ENCODE data around the gene KCNQ1OT1. TPM values are rescaled to one million over a fixed set of nuclear protein-coding genes. Genes with fewer than 3 reads are reported as not detected.

Gene KCNQ1OT1
- total RNA-seq, 1 donor from 2014 or later = 2.3 TPM

DNA sequence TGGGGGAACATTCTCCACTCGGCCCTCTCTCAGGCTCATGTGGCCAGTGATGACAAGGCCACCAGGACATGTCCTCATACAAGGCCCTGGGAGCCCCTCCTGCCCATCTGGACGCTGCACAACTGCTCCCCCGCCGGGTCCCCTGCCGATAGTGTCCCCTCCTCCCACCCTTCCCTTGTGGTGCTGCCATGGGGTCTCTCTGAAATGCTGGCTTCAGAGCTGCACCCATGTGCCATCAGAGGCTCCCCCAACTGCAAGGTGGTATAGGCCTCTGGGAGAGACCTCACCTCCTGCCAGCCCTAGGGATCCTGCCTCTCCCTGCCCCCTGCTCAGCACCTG lies 113.0 kb downstream of the KCNQ1OT1 start:
- Histone ChIP-seq H4K20me1 (ENCODE audit: low read depth) (no peaks in the 10 kb centered on the region), H3K4me1 (no peaks in the 10 kb centered on the region), H3F3A (ENCODE audit: low read depth) (no peaks in the 10 kb centered on the region), H3K27me3 (peaks cover 54% of the 10 kb centered on the region), H3K79me2 (ENCODE audit: low read depth) (no peaks in the 10 kb centered on the region), H3K9me3 (ENCODE audit: low read depth) (no peaks in the 10 kb centered on the region), H2AFZ (replicated peaks) (no peak overlapping the region), H3K4me3 (no peak overlapping the region), H3K36me3 (no peaks in the 10 kb centered on the region), H3K9ac (no peak overlapping the region), H3K27ac (no peak overlapping the region), H3K4me2 (no peak overlapping the region)
- H3K4me3 Mint-ChIP-seq = no peak overlapping the region
- peaks cover 3% of the 10 kb centered on the region for H3K4me1 Mint-ChIP-seq
- TF ChIP-seq, protein P1, sequence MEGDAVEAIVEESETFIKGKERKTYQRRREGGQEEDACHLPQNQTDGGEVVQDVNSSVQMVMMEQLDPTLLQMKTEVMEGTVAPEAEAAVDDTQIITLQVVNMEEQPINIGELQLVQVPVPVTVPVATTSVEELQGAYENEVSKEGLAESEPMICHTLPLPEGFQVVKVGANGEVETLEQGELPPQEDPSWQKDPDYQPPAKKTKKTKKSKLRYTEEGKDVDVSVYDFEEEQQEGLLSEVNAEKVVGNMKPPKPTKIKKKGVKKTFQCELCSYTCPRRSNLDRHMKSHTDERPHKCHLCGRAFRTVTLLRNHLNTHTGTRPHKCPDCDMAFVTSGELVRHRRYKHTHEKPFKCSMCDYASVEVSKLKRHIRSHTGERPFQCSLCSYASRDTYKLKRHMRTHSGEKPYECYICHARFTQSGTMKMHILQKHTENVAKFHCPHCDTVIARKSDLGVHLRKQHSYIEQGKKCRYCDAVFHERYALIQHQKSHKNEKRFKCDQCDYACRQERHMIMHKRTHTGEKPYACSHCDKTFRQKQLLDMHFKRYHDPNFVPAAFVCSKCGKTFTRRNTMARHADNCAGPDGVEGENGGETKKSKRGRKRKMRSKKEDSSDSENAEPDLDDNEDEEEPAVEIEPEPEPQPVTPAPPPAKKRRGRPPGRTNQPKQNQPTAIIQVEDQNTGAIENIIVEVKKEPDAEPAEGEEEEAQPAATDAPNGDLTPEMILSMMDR (IDR thresholded peaks at IDR 0.05) = no peak
- TF ChIP-seq EZH2 (IDR thresholded peaks at IDR 0.05) (no peak), EZH2phosphoT487 (IDR thresholded peaks at IDR 0.05) (no peak)
- no peak overlapping the region for H3K27ac Mint-ChIP-seq
- peaks cover 13% of the 10 kb centered on the region for H3K27me3 Mint-ChIP-seq (ENCODE audit: insufficient read depth, low read depth)
- H3K9me3 Mint-ChIP-seq = no peaks in the 10 kb centered on the region
- H3K36me3 Mint-ChIP-seq = no peaks in the 10 kb centered on the region
- no peak for DNase-seq (ENCODE audit: low spot score)

DNA sequence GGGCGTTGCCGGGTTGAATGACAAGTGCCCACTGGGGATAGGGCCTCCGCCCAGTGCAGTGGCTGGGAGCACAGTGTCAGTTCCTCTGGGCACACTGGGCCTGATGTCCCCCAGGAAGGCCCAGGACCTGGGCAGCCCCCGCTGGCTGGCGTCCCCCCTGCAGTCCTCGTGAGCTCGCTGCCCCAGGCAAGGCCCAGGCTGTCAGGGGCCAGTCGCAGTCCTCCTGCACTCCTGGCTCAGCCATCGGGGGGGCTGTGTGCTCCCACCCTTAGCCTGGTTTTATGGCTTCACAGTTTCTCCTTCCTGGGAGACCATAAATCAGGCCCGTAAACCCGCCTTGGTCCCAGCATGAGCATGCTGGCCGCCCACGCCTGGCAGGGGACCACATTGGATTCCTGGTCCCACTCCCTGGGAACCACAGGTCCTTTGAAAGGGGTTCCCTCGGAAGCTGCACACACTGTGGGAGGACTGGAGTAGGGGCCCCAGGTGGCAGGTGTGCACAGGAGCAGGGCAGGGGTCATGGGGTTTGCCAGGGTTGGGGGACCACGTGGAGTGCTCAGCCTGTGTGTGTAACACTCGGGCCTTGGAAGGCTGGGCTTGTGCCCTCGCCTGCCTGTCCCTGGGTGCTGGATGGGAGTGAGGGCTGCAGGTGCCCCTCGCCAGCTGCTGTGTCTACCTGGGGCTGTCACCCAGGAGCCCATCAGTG lies 113.6 kb downstream of the KCNQ1OT1 start:
- H3F3A ChIP-seq (ENCODE audit: low read depth) = no peaks in the 10 kb centered on the region
- H3K9me3 Mint-ChIP-seq = no peaks in the 10 kb centered on the region
- TF ChIP-seq, protein P1 (IDR thresholded peaks at IDR 0.05) = no peak
- TF ChIP-seq EZH2 (IDR thresholded peaks at IDR 0.05) (no peak), EZH2phosphoT487 (IDR thresholded peaks at IDR 0.05) (no peak)
- H3K9me3 ChIP-seq (ENCODE audit: low read depth) = no peaks in the 10 kb centered on the region
- no peak for DNase-seq (ENCODE audit: low spot score)
- H3K36me3 ChIP-seq = no peaks in the 10 kb centered on the region
- no peaks in the 10 kb centered on the region for H4K20me1 ChIP-seq (ENCODE audit: low read depth)
- H3K4me1 Mint-ChIP-seq = peaks cover 3% of the 10 kb centered on the region
- no peak overlapping the region for H3K27ac Mint-ChIP-seq
- H3K27me3 Mint-ChIP-seq (ENCODE audit: insufficient read depth, low read depth) = peaks cover 13% of the 10 kb centered on the region
- no peak overlapping the region for H2AFZ ChIP-seq (replicated peaks)
- H3K4me1 ChIP-seq = no peaks in the 10 kb centered on the region
- H3K4me3 ChIP-seq = no peak overlapping the region
- H3K9ac ChIP-seq = no peak overlapping the region
- no peak overlapping the region for H3K27ac ChIP-seq
- H3K4me2 ChIP-seq = no peak overlapping the region
- H3K4me3 Mint-ChIP-seq = no peak overlapping the region
- H3K79me2 ChIP-seq (ENCODE audit: low read depth) = no peaks in the 10 kb centered on the region
- H3K36me3 Mint-ChIP-seq = no peaks in the 10 kb centered on the region
- H3K27me3 ChIP-seq = peaks cover 49% of the 10 kb centered on the region

DNA sequence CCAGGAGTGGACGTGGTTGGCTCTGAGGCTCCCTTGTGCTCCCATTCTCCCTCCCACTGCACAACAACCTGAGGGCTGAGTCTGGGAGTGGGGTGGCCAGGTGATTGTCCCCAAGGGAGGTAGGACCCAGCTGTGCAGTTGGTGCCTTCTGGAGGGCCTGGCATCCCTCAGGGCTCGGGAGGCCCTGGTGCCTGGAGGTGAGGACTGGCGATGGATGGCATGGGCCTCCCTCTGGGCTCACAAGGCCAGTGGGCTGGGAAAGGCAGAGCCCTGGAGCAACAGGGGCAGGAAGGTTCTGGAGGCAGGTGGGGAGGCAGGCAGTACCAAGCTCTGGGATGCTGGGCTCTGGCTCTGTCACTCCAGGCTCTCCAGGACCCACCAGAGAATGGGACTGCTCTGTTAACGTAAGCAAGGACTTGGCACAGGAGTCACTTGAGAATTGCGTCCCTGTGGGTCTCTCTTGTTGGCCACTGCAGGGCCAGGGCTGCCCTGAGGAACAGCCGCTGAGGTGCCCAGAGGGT lies 114.2 kb downstream of the KCNQ1OT1 start:
- H3K27ac Mint-ChIP-seq = no peak overlapping the region
- Histone ChIP-seq H3F3A (ENCODE audit: low read depth) (no peaks in the 10 kb centered on the region), H2AFZ (replicated peaks) (no peak overlapping the region), H3K4me1 (no peaks in the 10 kb centered on the region), H3K9me3 (ENCODE audit: low read depth) (no peaks in the 10 kb centered on the region), H3K79me2 (ENCODE audit: low read depth) (no peaks in the 10 kb centered on the region), H3K9ac (no peak overlapping the region), H3K36me3 (no peaks in the 10 kb centered on the region), H3K27me3 (peaks cover 43% of the 10 kb centered on the region), H3K4me2 (no peak overlapping the region), H3K27ac (no peak overlapping the region), H3K4me3 (no peak overlapping the region), H4K20me1 (ENCODE audit: low read depth) (no peaks in the 10 kb centered on the region)
- H3K27me3 Mint-ChIP-seq (ENCODE audit: insufficient read depth, low read depth) = peaks cover 12% of the 10 kb centered on the region
- peaks cover 3% of the 10 kb centered on the region for H3K4me1 Mint-ChIP-seq
- no peaks in the 10 kb centered on the region for H3K36me3 Mint-ChIP-seq
- H3K4me3 Mint-ChIP-seq = no peak overlapping the region
- no peak for DNase-seq (ENCODE audit: low spot score)
- TF ChIP-seq EZH2phosphoT487 (IDR thresholded peaks at IDR 0.05) = no peak
- TF ChIP-seq, protein P1 (IDR thresholded peaks at IDR 0.05) = no peak
- TF ChIP-seq EZH2 (IDR thresholded peaks at IDR 0.05) = no peak
- H3K9me3 Mint-ChIP-seq = no peaks in the 10 kb centered on the region
